ENCODE data around the gene INTS4.
A peak's percentile ranks its signal among the peaks of the same experiment; 100 is the strongest.
"Not testable (repeated sequence)": the region's sequence is repeated elsewhere in the genome, so short reads cannot be mapped to it uniquely, and the experiment has no call there.

Gene INTS4

GRCh38 chr11:77958583-77959177 lies 35.8 kb downstream of the INTS4 start:
- not testable (repeated sequence) for DNase-seq (ENCODE audit: low read depth)

DNA sequence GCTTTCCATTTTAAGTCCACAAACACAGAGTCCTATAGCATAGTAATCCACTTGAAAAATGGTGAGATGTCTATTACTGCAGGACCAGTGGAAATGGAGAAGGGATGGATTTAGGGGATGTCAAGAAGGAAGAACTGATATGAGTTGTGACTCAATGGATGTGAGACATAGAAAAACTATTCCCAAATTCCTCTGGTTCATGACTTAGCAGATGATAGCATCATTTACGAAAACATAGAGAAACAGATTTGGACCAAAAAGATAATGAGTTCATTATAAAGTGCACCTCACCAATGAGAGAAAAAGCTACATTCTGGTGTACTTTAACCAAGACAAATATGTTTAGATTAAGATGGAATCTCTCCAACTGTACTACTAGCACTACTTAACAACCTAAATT lies 51.2 kb downstream of the INTS4 start:
- DNase-seq (ENCODE audit: low read depth): not testable (repeated sequence)

DNA sequence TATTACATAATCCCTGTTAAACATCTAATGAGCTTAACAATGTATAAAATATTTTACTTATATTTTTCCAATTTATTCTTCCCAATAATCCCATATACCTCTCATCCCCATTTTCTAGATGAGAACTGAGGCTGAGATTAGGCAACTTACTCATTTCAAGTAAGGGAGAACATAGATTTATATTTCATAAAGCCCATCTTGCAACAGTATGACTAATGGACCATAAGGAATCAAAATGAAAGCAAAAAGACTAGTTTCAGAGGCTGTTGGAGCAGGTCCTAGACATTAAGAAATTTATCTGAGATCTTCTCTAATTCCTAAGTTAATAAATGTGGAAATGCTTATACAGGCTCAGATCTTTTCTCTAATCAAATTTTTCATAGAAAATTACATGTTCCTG lies 52.0 kb downstream of the INTS4 start:
- not testable (repeated sequence) for DNase-seq (ENCODE audit: low read depth)

GRCh38 chr11:77933596-77933995 lies 60.9 kb downstream of the INTS4 start:
- DNase-seq (ENCODE audit: low read depth): not testable (repeated sequence)

GRCh38 chr11:77930334-77931208 lies 63.9 kb downstream of the INTS4 start:
- DNase-seq (ENCODE audit: low read depth): not testable (repeated sequence)

DNA sequence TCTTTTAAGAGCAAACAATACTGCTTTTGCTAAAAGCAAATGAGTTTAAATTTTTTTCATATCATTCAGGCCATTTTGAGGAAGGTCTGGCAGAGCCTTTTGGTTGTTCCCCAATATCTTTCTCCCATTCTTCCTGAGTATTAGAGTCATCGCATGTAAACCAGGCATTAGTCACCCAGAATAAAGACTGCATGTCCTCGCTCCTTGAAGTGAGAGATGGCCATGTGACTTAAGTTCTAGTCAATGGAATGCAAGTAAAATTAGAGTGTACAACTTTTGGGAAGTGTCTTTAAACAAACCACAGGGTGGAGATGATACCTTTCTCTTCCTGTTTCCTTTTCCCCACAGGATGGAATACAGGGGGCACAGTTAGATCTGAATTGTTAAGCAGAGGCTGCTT lies 76.8 kb downstream of the INTS4 start:
- not testable (repeated sequence) for DNase-seq (ENCODE audit: low read depth)

DNA sequence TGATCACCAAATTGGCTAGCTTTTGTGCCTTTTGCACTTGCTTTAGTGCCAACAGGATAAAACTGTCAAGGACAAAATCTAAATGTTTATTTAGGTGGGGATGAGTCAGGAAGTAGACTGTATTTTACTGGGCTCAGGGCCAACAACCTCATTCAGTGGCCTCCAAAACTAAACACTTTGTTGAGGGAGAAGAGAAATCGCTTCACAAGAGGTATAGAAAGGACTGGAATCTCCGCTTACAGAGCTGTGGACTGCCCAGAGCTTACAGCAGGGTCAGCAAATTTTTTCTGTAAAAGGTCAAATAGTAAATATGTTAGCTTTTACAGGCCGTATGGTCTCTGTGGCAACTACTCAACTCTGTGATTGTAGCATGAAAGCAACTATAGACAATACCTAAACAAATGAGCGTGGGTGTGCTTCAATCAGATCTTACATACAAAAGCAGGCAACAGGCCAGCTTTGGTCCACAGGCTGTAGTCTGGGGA lies 80.1 kb downstream of the INTS4 start:
- peak; percentile 60 for DNase-seq (ENCODE audit: low read depth)

DNA sequence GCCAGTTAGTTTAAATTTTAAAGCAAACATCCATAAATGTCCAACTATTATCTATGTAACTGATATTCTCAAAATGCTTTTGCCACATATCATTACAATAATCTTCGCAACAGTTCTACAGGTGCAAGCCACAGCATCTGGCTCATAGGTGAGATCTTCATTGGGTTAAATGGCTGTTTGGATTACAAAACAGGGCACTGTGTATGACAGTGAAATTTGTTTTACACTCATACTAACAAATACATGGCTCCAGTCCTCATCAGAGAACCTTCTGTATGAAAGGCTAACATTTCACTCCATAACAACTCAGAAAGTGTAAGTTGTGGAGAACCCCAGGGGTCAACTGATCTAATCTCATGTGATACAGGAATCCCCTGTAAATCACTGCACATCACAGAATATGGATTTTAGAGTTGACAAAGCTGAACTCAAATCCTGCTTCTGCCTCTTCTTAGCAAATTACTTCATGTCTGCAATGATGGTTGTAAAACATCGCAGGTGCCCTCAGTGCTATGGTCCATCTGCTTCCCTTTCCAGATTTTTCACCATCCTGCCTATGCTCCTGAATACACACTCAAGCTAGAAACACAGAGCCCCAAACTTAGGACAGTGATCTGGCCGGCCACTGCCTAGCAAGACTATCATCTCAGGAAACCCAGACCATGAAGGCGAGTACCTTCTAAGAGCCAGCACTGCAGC lies 80.7 kb downstream of the INTS4 start:
- DNase-seq (ENCODE audit: low read depth): not testable (repeated sequence)

- not testable (repeated sequence) for DNase-seq (ENCODE audit: low read depth)
These were observed 83.6 kb downstream of the INTS4 start for GRCh38 chr11:77910828-77911227.

- DNase-seq (ENCODE audit: low read depth): no peak
These were observed 85.2 kb downstream of the INTS4 start for GRCh38 chr11:77909277-77909676.

GRCh38 chr11:77908835-77909234 lies 85.6 kb downstream of the INTS4 start:
- no peak for DNase-seq (ENCODE audit: low read depth)

- DNase-seq (ENCODE audit: low read depth): not testable (repeated sequence)
These were observed 99.5 kb downstream of the INTS4 start for GRCh38 chr11:77894949-77895348.

- not testable (repeated sequence) for DNase-seq (ENCODE audit: low read depth)
These were observed 102.8 kb downstream of the INTS4 start for GRCh38 chr11:77891703-77892102.

GRCh38 chr11:77891256-77891655 lies 103.2 kb downstream of the INTS4 start:
- DNase-seq (ENCODE audit: low read depth): not testable (repeated sequence)

DNA sequence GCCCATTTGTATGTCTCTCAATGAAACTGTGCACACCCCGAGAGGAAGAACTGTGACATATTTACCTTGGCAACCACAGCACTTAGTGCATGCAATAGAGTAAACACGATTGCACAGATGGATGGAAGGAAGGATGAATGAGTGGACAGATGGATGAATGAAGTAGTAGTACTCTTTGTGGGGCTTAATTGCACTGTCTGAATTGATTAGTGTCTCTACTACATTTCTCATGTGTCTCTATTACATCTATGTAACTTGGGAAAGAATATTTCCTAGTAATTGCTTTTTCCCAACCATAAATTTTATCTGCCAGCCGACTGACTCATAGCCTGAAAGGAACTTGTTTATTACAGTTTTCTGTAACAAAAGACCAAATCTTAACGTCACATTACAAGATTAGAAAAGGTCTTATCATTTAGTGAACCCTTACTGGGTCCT lies 103.8 kb downstream of the INTS4 start:
- DNase-seq (ENCODE audit: low read depth): not testable (repeated sequence)

- not testable (repeated sequence) for DNase-seq (ENCODE audit: low read depth)
These were observed 104.3 kb downstream of the INTS4 start for GRCh38 chr11:77890100-77890614.

GRCh38 chr11:77889045-77889444 lies 105.4 kb downstream of the INTS4 start:
- not testable (repeated sequence) for DNase-seq (ENCODE audit: low read depth)

- no peak for DNase-seq (ENCODE audit: low read depth)
These were observed 108.1 kb downstream of the INTS4 start for GRCh38 chr11:77886401-77886800.

DNA sequence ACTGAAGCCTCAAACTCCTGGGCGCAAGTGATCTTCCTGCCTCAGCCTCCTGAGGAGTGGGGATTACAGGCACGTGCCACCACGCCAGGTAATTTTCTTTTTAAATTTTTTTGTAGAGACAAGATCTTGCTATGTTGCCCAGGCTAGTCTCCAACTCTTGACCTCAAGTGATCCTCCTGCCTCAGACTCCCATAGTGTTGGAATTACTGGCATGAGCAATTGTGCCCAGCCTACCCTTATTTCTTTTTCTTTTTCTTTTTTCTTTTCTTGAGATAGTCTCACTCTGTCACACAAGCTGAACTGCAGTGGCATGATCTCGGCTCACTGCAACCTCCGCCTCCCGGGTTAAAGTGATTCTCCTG lies 109.7 kb downstream of the INTS4 start:
- DNase-seq (ENCODE audit: low read depth): no peak

- DNase-seq (ENCODE audit: low read depth): no peak
These were observed 110.2 kb downstream of the INTS4 start for GRCh38 chr11:77884186-77884828.

DNA sequence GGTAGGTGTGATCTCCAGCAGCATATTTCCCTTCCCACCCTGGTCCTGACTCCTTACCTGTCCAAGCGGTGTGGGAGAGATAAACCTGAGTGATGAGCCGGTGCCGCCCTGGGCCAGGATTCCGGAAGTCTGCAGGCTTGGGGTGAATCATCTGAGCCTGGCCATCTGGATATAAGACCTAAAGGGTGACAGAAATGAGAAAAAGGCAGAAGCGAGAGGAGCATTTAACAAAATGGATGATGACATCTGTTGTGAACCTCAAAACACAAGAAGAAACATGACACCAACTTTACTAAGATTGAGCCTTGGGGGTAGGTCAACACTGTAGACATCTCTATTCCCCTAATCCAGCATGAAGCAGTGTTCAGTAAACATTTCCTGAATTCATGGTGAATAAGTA lies 110.7 kb downstream of the INTS4 start:
- DNase-seq (ENCODE audit: low read depth): no peak

GRCh38 chr11:77882396-77882795 lies 112.1 kb downstream of the INTS4 start:
- DNase-seq (ENCODE audit: low read depth): no peak
